Adrenal gland (tissue), 12 donors: ENCODE data around the gene KCTD17. TPM values are rescaled to one million over a fixed set of nuclear protein-coding genes. Genes with fewer than 3 reads are reported as not detected.

Experiments
- DNase-seq, 7 donors: peaks; one replicate each; pipeline ENCODE4 v3.0.0-alpha.2; 2019 to 2020
- H3K27ac ChIP-seq, 5 donors: fragments of 200-600 bp; sonication (generic) in 4 of 5; 1 replicate in 3 of 5; 2 replicates in 2 of 5; pipeline versions ENCODE4 v1.5.1 to v1.8.0; 2016 to 2020; ENCODE audit warnings: mild to moderate bottlenecking in 1 of 5
- H3K27me3 ChIP-seq: fragments of 200-600 bp; 2 replicates; pipeline ENCODE4 v1.8.0; 2021
- H3K36me3 ChIP-seq, 2 donors: fragments of 200-600 bp; replicated peaks in 1 of 2; 1 replicate in 1 of 2; 2 replicates in 1 of 2; pipeline versions ENCODE4 v1.5.1 to v1.8.0; 2018 to 2022
- H3K4me1 ChIP-seq, 2 donors: fragments of 200-600 bp; replicated peaks in 1 of 2; 1 replicate in 1 of 2; 2 replicates in 1 of 2; pipeline versions ENCODE4 v1.5.1 to v1.8.0; 2018 to 2021
- H3K4me3 ChIP-seq, 4 donors: fragments of 200-600 bp; sonication (generic) in 3 of 4; one replicate each; pipeline ENCODE4 v1.5.1; 2016 to 2018
- H3K9me3 ChIP-seq, 3 donors: fragments of 200-600 bp; sonication (generic) in 1 of 3; replicated peaks in 1 of 3; 1 replicate in 2 of 3; 2 replicates in 1 of 3; pipeline versions ENCODE4 v1.5.1 to v1.8.0; 2016 to 2021
- POLR2A ChIP-seq, 2 donors: fragments of 450-650 bp; IDR thresholded peaks; one replicate each; pipeline ENCODE4 v1.6.1; 2017; ENCODE audit warnings: antibody characterized with exemption in 2 of 2, mild to moderate bottlenecking in 2 of 2, moderate library complexity in 1 of 2
- WGBS, 4 donors: extraction: QIAGEN DNeasy Blood & Tissue Kit in 2 of 4; methylation state at CpG; one replicate each; pipeline versions ENCODE4 v1.1.5 to v1.1.7; 2013 to 2017; 5-methylcytosine and 5-hydroxymethylcytosine counted together
- intact Hi-C, 2 donors: fragments of 100-400 bp; cut with DNase I; formaldehyde crosslinking; loops; one replicate each; pipeline versions ENCODE4 v1.14.1 to v1.15.0; 2022 to 2023
- polyA plus RNA-seq, 3 donors: library from polyadenylated mRNA; stranded (reverse); fragments of 200-250 nt in 2 of 3; fragments of 350-450 nt in 1 of 3; fragmentation: Illumina TruSeq in 1 of 3; extraction: RNeasy Lipid Tissue Mini Kit (QIAGEN cat#74804) in 1 of 3; gene quantifications; one replicate each; pipeline ENCODE4 v1.2.3, GENCODE V29; 2013 to 2014
- total RNA-seq, 9 donors: library from RNA; depleted of rRNA in 4 of 9; stranded (reverse); fragments of >200 nt in 4 of 9; fragments of 120-200 nt in 1 of 9; fragmentation: NEBNext Ultra II Directional in 1 of 9; extraction: Animal tissue kit (Norgen Biotek cat#: 25700) in 1 of 9; gene quantifications; one replicate each; pipeline versions ENCODE4 v1.1.0 to v1.2.4, GENCODE V29; 2013 to 2023
- TF ChIP-seq, protein P1 (sequence below), 6 experiments: fragments of 450-650 bp in 4 of 6; fragments of 200-600 bp in 2 of 6; sonication (generic) in 1 of 6; IDR thresholded peaks; 1 replicate in 5 of 6; 2 replicates in 1 of 6; pipeline versions ENCODE4 v1.5.1 to v1.8.0; 2016 to 2021; ENCODE audit warnings: antibody characterized with exemption in 6 of 6, mild to moderate bottlenecking in 2 of 6, moderate library complexity in 1 of 6
- donor health status: healthy with polysubstance abuse.
- donor health status: Bipolar disorder and iron deficiency.
- donor health status: DM: yes; HTN: yes; CAD: no.
- donor health status: DM: no; HTN: no; CAD: no.
- donor health status: DM: no; HTN: no; CAD: no.
- donor health status: DM: yes; HTN: yes; CAD: no.

KCTD17 gene
- total and polyA plus RNA-seq, 12 donors = 10.0 to 71.5 (median 27.0) TPM

DNA sequence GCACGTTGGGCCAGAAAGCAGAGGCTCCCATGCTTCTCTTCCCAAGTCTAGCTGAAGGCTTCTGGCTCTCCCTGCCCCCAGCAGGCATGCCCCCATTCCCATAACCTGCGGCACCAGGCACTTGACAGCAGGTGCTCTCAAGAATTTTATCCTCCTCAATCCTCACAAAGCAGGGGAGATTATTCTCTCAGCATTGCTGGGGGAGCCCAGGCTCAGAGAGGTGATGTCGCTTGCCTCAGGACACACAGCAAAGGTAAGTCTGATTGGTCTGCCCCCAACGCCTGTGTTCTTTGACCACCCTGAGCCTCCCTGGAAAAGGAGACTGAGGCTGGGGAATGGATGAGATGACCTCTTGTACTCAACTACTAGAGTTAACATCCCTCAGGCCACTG lies 37.1 kb upstream of the KCTD17 start:
- Histone ChIP-seq H3K36me3 (peaks cover 0 to 7% of the 10 kb centered on the region in 2 donors), H3K4me1 (peaks cover 37 to 51% of the 10 kb centered on the region in 2 donors), H3K27me3 (no peaks in the 10 kb centered on the region), H3K4me3 (no peak overlapping the region), H3K9me3 (no peaks in the 10 kb centered on the region), H3K27ac (peak overlapping the region in 2 of 5 donors; percentile 26 to 57)
- TF ChIP-seq POLR2A (IDR thresholded peaks at IDR 0.05) = no peak
- TF ChIP-seq, protein P1, sequence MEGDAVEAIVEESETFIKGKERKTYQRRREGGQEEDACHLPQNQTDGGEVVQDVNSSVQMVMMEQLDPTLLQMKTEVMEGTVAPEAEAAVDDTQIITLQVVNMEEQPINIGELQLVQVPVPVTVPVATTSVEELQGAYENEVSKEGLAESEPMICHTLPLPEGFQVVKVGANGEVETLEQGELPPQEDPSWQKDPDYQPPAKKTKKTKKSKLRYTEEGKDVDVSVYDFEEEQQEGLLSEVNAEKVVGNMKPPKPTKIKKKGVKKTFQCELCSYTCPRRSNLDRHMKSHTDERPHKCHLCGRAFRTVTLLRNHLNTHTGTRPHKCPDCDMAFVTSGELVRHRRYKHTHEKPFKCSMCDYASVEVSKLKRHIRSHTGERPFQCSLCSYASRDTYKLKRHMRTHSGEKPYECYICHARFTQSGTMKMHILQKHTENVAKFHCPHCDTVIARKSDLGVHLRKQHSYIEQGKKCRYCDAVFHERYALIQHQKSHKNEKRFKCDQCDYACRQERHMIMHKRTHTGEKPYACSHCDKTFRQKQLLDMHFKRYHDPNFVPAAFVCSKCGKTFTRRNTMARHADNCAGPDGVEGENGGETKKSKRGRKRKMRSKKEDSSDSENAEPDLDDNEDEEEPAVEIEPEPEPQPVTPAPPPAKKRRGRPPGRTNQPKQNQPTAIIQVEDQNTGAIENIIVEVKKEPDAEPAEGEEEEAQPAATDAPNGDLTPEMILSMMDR (IDR thresholded peaks at IDR 0.05) = no peak
- 74 to 82% (median 80%) methylated on average over 4 of the region's 4 CpGs for WGBS, 4 donors
- intact Hi-C loops = no loop called here
- no peak for DNase-seq

DNA sequence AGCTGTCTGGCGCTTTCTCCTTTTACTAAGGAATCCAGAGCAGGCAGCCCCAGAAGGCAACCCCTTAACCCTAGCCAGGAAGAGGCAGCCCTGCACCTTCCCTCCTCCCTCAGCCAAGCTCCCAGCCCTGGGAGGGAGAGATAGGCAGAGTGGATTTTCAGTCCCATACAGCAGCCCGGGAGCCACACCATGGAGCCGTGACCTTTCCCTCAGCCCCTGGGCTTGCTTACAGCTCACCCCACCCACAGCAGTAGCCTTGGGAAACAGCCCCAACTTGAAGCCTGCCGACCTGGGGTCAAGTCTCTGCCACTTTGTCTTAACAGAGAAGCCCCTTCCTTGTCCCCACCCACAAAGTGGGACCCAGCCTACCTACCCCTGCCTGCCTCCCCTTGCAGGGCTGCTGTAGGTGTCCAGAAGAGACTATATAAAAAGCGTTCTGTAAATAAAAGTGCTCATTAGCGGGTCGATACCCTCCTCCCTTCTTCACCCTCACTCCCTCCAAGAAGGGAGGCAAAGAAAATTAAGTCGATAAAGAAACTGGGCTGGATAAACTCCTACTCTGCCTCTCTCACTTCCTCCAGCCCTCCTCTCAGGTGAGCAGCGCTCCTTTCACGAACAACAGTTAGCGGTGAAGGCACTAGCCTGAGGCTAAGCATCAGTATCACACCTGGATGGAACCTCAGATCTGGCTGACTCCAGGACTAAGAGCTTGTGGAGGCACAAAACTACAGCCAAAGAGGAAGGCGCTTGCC lies 36.5 kb upstream of the KCTD17 start:
- Histone ChIP-seq H3K9me3 (no peaks in the 10 kb centered on the region), H3K4me3 (no peak overlapping the region), H3K36me3 (peaks cover 0 to 7% of the 10 kb centered on the region in 2 donors), H3K4me1 (peaks cover 37 to 51% of the 10 kb centered on the region in 2 donors), H3K27me3 (no peaks in the 10 kb centered on the region), H3K27ac (peak overlapping the region in 3 of 5 donors; percentile 26 to 57 (median 46))
- DNase-seq = peak in 5 of 7 donors; percentile 39 to 59 (median 47)
- no peak for TF ChIP-seq POLR2A (IDR thresholded peaks at IDR 0.05)
- TF ChIP-seq, protein P1 (IDR thresholded peaks at IDR 0.05) = no peak
- WGBS, 4 donors = 58 to 66% (median 59%) methylated on average over 10 to 12 of the region's 12 CpGs
- intact Hi-C loops = no loop called here

DNA sequence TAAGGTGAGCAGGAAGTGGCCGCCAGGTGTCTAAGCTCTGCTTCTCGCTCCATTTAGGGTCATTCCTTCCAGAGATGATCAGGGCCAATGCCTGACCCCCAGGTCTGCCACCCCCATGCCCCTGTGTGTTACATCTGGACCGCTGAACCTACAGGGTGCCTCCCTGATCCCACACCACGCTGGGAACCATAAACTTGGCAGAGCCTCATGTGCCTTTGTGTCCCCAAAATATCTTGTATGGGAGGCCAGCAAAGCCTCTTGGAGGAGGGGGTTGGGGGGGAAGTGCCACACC lies 36.0 kb upstream of the KCTD17 start:
- peaks cover 0 to 7% of the 10 kb centered on the region in 2 donors for H3K36me3 ChIP-seq
- intact Hi-C loops = no loop called here
- H3K4me1 ChIP-seq = peaks cover 41 to 55% of the 10 kb centered on the region in 2 donors
- DNase-seq = peak in 1 of 7 donors; percentile 13
- H3K9me3 ChIP-seq = no peaks in the 10 kb centered on the region
- no peak overlapping the region for H3K4me3 ChIP-seq
- no peaks in the 10 kb centered on the region for H3K27me3 ChIP-seq
- TF ChIP-seq, protein P1 (IDR thresholded peaks at IDR 0.05) = no peak
- peak overlapping the region in 2 of 5 donors; percentile 40 to 46 for H3K27ac ChIP-seq
- 91 to 100% (median 92%) methylated on average over 2 to 4 of the region's 4 CpGs for WGBS, 4 donors

DNA sequence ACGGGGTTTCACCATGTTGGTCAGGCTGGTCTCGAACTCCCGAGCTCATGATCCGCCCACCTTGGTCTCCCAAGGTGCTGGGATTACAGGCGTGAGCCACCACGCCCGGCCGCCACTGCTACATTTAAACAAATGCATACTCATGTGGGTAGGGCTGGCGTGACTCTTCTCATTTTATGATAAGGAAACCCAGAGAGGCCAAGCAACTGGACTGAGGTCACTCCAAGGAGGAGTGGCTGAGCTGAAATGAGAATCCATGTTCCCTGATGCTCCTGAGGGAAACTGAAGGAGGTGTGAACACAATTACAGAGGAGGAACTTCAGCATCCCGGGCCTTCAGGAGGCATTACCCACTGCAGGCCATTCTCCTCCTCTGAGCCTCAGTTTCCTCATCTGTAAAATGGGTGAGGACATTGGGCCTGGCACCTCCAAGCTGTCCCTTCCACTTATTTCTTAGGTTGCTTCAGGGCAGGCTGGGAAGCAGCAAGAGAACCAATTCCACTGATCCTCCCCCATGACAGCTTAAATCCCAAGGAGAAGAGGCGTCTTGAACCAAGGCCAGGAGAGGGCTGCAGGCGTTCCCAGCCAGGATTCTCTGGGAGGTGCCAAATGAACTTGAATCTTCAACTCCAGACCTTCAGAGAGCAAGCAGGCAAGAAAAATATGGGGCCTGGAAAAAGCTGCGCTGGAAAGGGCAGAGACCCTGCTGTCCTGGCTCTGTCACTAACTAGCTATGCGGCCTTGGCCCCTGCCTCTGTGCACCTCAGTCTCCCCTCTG lies 35.2 kb upstream of the KCTD17 start:
- 76 to 84% (median 79%) methylated on average over 14 of the region's 14 CpGs for WGBS, 4 donors

More for the DNA sequence above, 35.2 kb upstream of the KCTD17 start:
- no peaks in the 10 kb centered on the region for H3K27me3 ChIP-seq
- H3K27ac ChIP-seq = peak overlapping the region in 4 of 5 donors; percentile 15 to 88 (median 47)
- peak in 3 of 7 donors; percentile 40 to 60 (median 47) for DNase-seq
- H3K4me1 ChIP-seq = peaks cover 49 to 63% of the 10 kb centered on the region in 2 donors
- H3K36me3 ChIP-seq = peaks cover 0 to 7% of the 10 kb centered on the region in 2 donors
- no peak overlapping the region for H3K4me3 ChIP-seq
- H3K9me3 ChIP-seq = no peaks in the 10 kb centered on the region
- TF ChIP-seq POLR2A (IDR thresholded peaks at IDR 0.05) = peak in 1 of 2 donors; percentile 12
- TF ChIP-seq, protein P1 (IDR thresholded peaks at IDR 0.05) = no peak
- intact Hi-C loops = no loop called here
